ENCODE measurements around the gene MAPK14.

MAPK14 gene

DNA sequence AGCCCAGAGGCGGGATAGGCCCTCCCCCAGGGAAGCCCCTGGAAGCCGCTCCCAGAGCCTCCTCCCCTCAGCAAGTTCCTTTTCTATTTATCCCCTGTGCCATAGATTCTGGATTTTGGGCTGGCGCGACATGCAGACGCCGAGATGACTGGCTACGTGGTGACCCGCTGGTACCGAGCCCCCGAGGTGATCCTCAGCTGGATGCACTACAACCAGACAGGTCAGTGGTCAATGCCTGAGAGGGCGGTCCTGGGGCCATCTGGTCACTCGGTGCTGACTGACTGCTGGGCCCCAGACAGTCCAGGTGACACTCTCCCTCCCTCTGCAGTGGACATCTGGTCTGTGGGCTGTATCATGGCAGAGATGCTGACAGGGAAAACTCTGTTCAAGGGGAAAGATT lies 108.9 kb downstream of the MAPK14 start:
- no peaks in the 10 kb centered on the region for H3K9me3 ChIP-seq (ENCODE audit: control insufficient read depth, insufficient read depth, low read length)
- H3K4me3 ChIP-seq (ENCODE audit: low read depth, low read length), result no peak overlapping the region
- H3K27me3 ChIP-seq (ENCODE audit: control insufficient read depth, insufficient read depth, low read length), result no peaks in the 10 kb centered on the region
- no peak overlapping the region for H3K9ac ChIP-seq (ENCODE audit: low read depth, low read length)
- H3K4me1 ChIP-seq (ENCODE audit: control insufficient read depth, insufficient read depth, low read length), result peaks cover 19% of the 10 kb centered on the region
- peaks cover 9% of the 10 kb centered on the region for H3K36me3 ChIP-seq (ENCODE audit: control insufficient read depth, insufficient read depth, low read length)

DNA sequence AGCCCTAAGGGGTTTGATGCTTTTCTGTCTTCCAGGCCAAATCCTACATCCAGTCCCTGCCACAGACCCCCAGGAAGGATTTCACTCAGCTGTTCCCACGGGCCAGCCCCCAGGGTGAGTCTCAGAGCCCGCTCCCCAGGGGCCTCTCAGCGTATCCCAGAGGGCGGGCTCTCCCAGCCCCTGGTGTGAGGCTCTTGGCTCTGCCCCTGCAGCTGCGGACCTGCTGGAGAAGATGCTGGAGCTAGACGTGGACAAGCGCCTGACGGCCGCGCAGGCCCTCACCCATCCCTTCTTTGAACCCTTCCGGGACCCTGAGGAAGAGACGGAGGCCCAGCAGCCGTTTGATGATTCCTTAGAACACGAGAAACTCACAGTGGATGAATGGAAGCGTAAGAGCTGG lies 111.1 kb downstream of the MAPK14 start:
- no peaks in the 10 kb centered on the region for H3K9me3 ChIP-seq (ENCODE audit: control insufficient read depth, insufficient read depth, low read length)
- no peaks in the 10 kb centered on the region for H3K27me3 ChIP-seq (ENCODE audit: control insufficient read depth, insufficient read depth, low read length)
- H3K9ac ChIP-seq (ENCODE audit: low read depth, low read length), result no peak overlapping the region
- H3K36me3 ChIP-seq (ENCODE audit: control insufficient read depth, insufficient read depth, low read length), result peaks cover 11% of the 10 kb centered on the region
- peaks cover 10% of the 10 kb centered on the region for H3K4me1 ChIP-seq (ENCODE audit: control insufficient read depth, insufficient read depth, low read length)
- H3K4me3 ChIP-seq (ENCODE audit: low read depth, low read length), result no peak overlapping the region

DNA sequence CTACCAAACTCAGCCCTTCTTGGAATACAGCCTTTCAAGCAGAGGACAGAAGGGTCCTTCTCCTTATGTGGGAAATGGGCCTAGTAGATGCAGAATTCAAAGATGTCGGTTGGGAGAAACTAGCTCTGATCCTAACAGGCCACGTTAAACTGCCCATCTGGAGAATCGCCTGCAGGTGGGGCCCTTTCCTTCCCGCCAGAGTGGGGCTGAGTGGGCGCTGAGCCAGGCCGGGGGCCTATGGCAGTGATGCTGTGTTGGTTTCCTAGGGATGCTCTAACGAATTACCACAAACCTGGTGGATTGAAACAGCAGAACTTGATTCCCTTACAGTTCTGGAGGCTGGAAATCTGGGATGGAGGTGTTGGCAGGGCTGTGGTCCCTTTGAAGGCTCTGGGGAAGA lies 111.8 kb downstream of the MAPK14 start:
- H3K4me3 ChIP-seq (ENCODE audit: low read depth, low read length), result no peak overlapping the region
- no peaks in the 10 kb centered on the region for H3K27me3 ChIP-seq (ENCODE audit: control insufficient read depth, insufficient read depth, low read length)
- H3K4me1 ChIP-seq (ENCODE audit: control insufficient read depth, insufficient read depth, low read length), result peaks cover 10% of the 10 kb centered on the region
- no peak overlapping the region for H3K9ac ChIP-seq (ENCODE audit: low read depth, low read length)
- H3K36me3 ChIP-seq (ENCODE audit: control insufficient read depth, insufficient read depth, low read length), result peaks cover 11% of the 10 kb centered on the region
- H3K9me3 ChIP-seq (ENCODE audit: control insufficient read depth, insufficient read depth, low read length), result no peaks in the 10 kb centered on the region

DNA sequence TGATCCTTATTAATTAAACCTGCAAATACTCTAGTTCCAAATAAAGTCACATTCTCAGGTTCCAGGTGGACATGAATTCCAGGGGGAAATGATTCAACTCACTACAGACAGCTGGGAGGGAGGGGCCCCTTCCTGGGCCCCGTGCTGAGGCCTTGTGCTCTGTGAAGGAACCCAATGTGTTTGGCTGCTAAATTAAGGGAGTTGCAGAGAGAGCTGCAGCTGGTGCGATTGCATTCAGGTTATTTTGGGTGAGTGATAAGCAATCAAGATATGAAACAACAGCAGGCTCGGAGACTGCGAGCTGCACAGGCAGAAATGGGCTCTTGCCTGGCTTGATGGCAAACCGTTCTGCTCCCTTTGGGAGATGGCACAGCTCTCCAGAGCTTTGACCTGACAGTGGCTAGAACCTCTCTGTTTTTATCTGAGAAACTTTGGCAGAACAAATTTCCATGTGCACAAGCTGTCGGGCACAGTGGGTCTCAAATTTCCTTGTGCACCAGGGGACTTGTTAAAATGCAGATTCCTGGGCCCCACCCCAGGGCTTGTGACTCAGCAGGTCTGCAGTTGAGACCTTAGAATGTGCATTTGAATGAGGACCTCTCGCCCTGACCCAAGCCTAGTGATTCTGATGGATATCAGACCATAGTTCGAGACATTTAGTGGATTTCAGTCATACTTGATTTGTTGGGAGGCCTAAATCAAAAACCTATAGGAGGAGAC lies 112.5 kb downstream of the MAPK14 start:
- H3K4me3 ChIP-seq (ENCODE audit: low read depth, low read length), result no peak overlapping the region
- no peaks in the 10 kb centered on the region for H3K9me3 ChIP-seq (ENCODE audit: control insufficient read depth, insufficient read depth, low read length)
- no peaks in the 10 kb centered on the region for H3K27me3 ChIP-seq (ENCODE audit: control insufficient read depth, insufficient read depth, low read length)
- peaks cover 11% of the 10 kb centered on the region for H3K36me3 ChIP-seq (ENCODE audit: control insufficient read depth, insufficient read depth, low read length)
- H3K4me1 ChIP-seq (ENCODE audit: control insufficient read depth, insufficient read depth, low read length), result peaks cover 10% of the 10 kb centered on the region
- no peak overlapping the region for H3K9ac ChIP-seq (ENCODE audit: low read depth, low read length)

DNA sequence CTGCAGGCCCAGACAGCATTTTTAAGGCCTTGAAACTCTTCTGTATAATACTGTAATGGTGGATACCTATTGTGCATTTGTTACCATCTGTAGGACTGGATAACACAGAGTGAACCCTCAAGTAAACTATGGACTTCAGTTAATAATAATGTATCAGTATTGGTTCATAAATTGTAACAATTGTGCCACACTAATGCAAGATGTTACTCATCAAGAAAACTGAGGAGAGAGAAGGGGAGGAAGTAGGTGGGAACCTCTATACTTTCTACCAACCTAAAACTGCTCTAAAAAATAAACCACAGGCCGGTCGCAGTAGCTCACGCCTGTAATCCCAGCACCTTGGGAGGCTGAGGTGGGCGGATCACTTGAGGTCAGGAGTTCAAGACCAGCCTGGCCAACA lies 113.5 kb downstream of the MAPK14 start:
- Histone ChIP-seq H3K4me3 (ENCODE audit: low read depth, low read length) (no peak overlapping the region), H3K4me1 (ENCODE audit: control insufficient read depth, insufficient read depth, low read length) (peaks cover 10% of the 10 kb centered on the region), H3K27me3 (ENCODE audit: control insufficient read depth, insufficient read depth, low read length) (no peaks in the 10 kb centered on the region), H3K36me3 (ENCODE audit: control insufficient read depth, insufficient read depth, low read length) (peaks cover 5% of the 10 kb centered on the region), H3K9me3 (ENCODE audit: control insufficient read depth, insufficient read depth, low read length) (no peaks in the 10 kb centered on the region), H3K9ac (ENCODE audit: low read depth, low read length) (no peak overlapping the region)

DNA sequence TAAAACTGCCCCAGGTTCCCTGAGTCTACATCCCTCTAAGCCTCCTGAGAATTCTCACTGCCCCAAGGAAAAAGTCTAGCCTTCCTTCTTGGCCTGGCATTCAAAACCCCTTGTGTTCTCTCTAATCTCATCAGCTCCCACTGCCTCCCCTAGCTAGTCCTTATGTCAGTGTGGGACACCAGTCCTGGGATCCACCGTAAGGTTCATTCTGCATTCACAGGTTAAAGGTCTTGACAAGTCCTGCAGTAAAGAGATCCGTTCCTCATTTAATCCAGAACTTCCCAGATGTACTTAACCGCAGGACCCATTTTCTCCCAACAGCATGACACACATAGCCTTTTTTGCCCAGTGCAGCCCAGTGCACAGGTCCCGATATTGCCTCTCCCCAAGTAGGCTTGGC lies 114.4 kb downstream of the MAPK14 start:
- peaks cover 10% of the 10 kb centered on the region for H3K4me1 ChIP-seq (ENCODE audit: control insufficient read depth, insufficient read depth, low read length)
- H3K9me3 ChIP-seq (ENCODE audit: control insufficient read depth, insufficient read depth, low read length), result no peaks in the 10 kb centered on the region
- H3K36me3 ChIP-seq (ENCODE audit: control insufficient read depth, insufficient read depth, low read length), result peaks cover 2% of the 10 kb centered on the region
- H3K4me3 ChIP-seq (ENCODE audit: low read depth, low read length), result no peak overlapping the region
- no peaks in the 10 kb centered on the region for H3K27me3 ChIP-seq (ENCODE audit: control insufficient read depth, insufficient read depth, low read length)
- no peak overlapping the region for H3K9ac ChIP-seq (ENCODE audit: low read depth, low read length)

DNA sequence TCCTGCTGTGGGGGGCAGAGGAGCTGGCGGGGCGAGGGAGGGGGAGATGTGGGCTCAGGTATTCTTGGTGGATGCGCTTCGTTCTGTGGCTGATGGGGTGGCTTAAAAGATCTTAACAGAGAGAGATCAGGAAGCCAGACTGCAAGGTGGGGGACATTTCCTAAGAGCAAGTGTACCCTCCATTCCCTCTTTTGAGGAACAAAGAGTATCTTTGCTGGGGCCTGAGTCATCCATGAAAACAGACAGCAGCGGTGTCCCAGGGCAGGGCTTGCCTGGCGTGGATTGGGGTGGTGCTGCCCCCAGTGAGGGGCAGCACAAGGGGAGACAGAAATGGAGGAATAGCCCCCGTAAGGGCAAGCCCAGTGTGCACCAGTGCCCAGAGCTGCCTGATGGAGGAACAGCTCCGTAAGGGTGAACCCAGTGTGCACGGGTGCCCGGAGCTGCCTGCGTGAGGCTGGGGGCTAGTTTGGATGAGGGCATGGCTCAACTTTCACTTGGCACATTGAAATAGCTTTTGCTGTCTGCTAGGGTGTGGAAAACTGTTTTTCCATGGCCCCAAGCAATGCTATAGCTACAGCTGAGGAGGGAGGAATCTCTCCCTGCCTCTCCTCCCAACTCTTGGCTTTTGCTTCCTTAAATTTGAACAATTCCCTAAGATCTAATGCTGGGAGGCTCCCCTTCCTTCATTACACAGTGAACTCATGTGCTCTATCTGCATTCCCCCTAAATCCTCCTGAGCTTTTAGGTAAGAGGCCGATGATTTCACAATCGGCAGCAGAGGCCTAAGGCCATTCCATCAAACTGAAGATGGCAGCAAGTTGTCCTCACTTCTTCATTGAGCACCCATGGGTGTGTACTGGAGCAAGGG lies 115.6 kb downstream of the MAPK14 start:
- peaks cover 10% of the 10 kb centered on the region for H3K4me1 ChIP-seq (ENCODE audit: control insufficient read depth, insufficient read depth, low read length)
- H3K9me3 ChIP-seq (ENCODE audit: control insufficient read depth, insufficient read depth, low read length), result no peaks in the 10 kb centered on the region
- no peak overlapping the region for H3K9ac ChIP-seq (ENCODE audit: low read depth, low read length)
- no peak overlapping the region for H3K4me3 ChIP-seq (ENCODE audit: low read depth, low read length)
- no peaks in the 10 kb centered on the region for H3K27me3 ChIP-seq (ENCODE audit: control insufficient read depth, insufficient read depth, low read length)
- H3K36me3 ChIP-seq (ENCODE audit: control insufficient read depth, insufficient read depth, low read length), result peaks cover 2% of the 10 kb centered on the region

DNA sequence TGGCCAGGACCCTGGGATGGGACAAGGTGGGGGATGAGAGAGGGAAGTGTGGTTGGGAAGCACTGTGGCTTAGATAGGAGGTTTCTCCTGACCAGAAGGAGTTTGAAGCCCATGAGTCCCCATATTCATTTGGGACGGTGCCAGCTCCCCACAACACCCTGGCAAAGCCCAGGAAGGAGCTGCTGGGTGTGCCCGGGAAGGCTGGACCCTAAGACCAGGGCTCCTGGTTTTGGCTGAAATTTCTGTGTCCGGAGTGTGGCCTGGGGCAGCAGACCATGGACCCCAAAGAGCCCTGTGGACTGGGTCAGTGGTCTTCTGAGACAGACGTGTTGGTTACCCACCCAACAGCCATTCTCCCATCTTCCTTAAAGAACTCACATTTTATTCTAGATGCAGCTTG lies 117.9 kb downstream of the MAPK14 start:
- Histone ChIP-seq H3K27me3 (ENCODE audit: control insufficient read depth, insufficient read depth, low read length) (no peaks in the 10 kb centered on the region), H3K9me3 (ENCODE audit: control insufficient read depth, insufficient read depth, low read length) (no peaks in the 10 kb centered on the region), H3K9ac (ENCODE audit: low read depth, low read length) (no peak overlapping the region), H3K36me3 (ENCODE audit: control insufficient read depth, insufficient read depth, low read length) (peaks cover 2% of the 10 kb centered on the region), H3K4me3 (ENCODE audit: low read depth, low read length) (no peak overlapping the region), H3K4me1 (ENCODE audit: control insufficient read depth, insufficient read depth, low read length) (peaks cover 2% of the 10 kb centered on the region)

DNA sequence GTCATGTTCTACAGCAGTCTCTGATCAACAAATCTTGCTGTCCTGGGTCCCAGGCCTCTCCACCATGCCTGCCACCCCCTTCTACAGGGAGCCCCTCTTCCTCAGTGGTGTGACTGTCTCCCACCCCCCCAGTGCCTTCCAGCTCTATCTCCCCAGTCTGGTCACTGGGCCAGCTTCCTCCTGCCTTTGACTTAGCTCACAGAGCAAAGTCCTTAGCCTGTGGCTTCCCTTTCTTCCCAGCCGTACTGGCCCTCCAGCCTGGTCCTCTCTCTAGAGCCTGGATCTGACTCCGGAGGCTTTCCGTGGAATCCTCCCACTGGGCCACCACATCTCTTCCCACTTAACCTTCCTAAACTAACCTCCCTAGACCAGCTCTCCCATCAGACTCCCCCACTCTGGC lies 119.7 kb downstream of the MAPK14 start:
- Histone ChIP-seq H3K9ac (ENCODE audit: low read depth, low read length) (no peak overlapping the region), H3K9me3 (ENCODE audit: control insufficient read depth, insufficient read depth, low read length) (no peaks in the 10 kb centered on the region), H3K27me3 (ENCODE audit: control insufficient read depth, insufficient read depth, low read length) (no peaks in the 10 kb centered on the region), H3K4me1 (ENCODE audit: control insufficient read depth, insufficient read depth, low read length) (no peaks in the 10 kb centered on the region), H3K4me3 (ENCODE audit: low read depth, low read length) (no peak overlapping the region), H3K36me3 (ENCODE audit: control insufficient read depth, insufficient read depth, low read length) (no peaks in the 10 kb centered on the region)

DNA sequence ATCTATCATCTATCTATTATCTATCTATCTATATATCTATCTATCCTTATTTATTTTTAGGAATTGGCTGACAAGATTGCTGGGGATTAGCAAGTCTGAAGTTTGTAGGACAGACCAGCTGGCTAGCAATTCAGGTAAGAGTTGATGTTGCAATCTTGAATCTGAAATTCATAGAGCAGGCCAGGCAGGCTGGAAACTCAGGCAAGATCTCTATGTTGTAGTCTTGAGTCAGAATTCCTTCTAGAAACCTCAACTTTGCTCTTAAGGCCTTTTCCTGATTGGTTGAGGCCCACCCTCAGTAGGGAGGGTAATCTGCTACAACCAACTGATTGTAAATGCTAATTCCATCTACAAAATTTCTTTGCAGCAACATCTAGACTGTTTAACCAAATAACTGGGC lies 121.9 kb downstream of the MAPK14 start:
- no peak overlapping the region for H3K9ac ChIP-seq (ENCODE audit: low read depth, low read length)
- H3K9me3 ChIP-seq (ENCODE audit: control insufficient read depth, insufficient read depth, low read length), result no peaks in the 10 kb centered on the region
- no peaks in the 10 kb centered on the region for H3K27me3 ChIP-seq (ENCODE audit: control insufficient read depth, insufficient read depth, low read length)
- no peaks in the 10 kb centered on the region for H3K36me3 ChIP-seq (ENCODE audit: control insufficient read depth, insufficient read depth, low read length)
- H3K4me3 ChIP-seq (ENCODE audit: low read depth, low read length), result no peak overlapping the region
- no peaks in the 10 kb centered on the region for H3K4me1 ChIP-seq (ENCODE audit: control insufficient read depth, insufficient read depth, low read length)

DNA sequence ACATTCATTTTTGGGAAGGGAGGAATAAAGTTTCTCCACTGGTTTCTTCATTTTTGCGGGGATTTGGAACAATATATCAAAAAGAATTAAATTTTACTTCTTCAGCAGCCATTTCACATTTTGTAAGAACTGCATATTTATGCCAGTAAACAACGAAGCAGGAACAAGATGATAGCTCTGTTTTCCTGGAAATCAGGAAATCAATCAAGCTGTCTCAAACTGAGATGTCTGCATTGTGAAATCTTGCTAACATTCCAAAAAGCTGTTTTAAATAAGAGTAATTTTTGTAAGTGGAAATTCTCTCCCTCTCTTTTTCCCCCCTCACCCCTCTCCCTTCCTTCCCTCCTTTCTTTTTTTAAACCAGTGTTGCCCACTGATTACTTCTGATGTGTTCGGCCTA lies 122.7 kb downstream of the MAPK14 start:
- Histone ChIP-seq H3K4me1 (ENCODE audit: control insufficient read depth, insufficient read depth, low read length) (no peaks in the 10 kb centered on the region), H3K9me3 (ENCODE audit: control insufficient read depth, insufficient read depth, low read length) (no peaks in the 10 kb centered on the region), H3K27me3 (ENCODE audit: control insufficient read depth, insufficient read depth, low read length) (no peaks in the 10 kb centered on the region), H3K4me3 (ENCODE audit: low read depth, low read length) (no peak overlapping the region), H3K36me3 (ENCODE audit: control insufficient read depth, insufficient read depth, low read length) (no peaks in the 10 kb centered on the region), H3K9ac (ENCODE audit: low read depth, low read length) (no peak overlapping the region)

DNA sequence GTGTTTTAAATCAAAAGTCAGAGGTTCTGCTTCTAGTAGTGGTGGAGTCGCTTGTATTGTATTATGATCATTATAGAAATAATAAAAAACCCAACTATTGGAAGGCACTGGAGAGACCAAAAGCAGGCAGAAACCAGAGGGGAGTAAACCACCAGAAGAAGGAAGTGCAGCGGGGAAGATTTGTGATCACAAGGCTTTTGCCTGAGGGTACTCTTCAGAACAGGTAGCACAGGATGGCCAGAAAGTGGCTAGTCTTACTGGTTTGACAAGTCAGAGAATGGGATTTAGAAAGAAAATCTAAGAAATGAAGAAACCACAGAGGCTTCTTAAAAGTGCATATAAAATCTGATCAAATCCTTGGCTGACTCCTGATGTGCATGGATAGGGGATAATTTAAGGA lies 126.7 kb downstream of the MAPK14 start:
- no peak overlapping the region for H3K4me3 ChIP-seq (ENCODE audit: low read depth, low read length)
- H3K9ac ChIP-seq (ENCODE audit: low read depth, low read length), result no peak overlapping the region
- no peaks in the 10 kb centered on the region for H3K9me3 ChIP-seq (ENCODE audit: control insufficient read depth, insufficient read depth, low read length)
- no peaks in the 10 kb centered on the region for H3K36me3 ChIP-seq (ENCODE audit: control insufficient read depth, insufficient read depth, low read length)
- H3K4me1 ChIP-seq (ENCODE audit: control insufficient read depth, insufficient read depth, low read length), result no peaks in the 10 kb centered on the region
- H3K27me3 ChIP-seq (ENCODE audit: control insufficient read depth, insufficient read depth, low read length), result no peaks in the 10 kb centered on the region
